GM21825 (cell line): ENCODE data around the gene TMCC1.
"Not testable (repeated sequence)": the region's sequence is repeated elsewhere in the genome, so short reads cannot be mapped to it uniquely, and the experiment has no call there.

Experiments
- ATAC-seq: cut with Tn5 transposase; IDR thresholded peaks from one replicate; pipeline ENCODE4 v1.9.1; 2021; ENCODE audit warnings: mild to moderate bottlenecking, moderate library complexity; ENCODE audit not compliant: unreplicated experiment

Gene TMCC1

GRCh38 chr3:129892857-129893580 lies 492 bp downstream of the TMCC1 start:
- peak; percentile 61 for ATAC-seq

- no peak for ATAC-seq
Observed at GRCh38 chr3:129892486-129892856, 1.0 kb downstream of the TMCC1 start.

GRCh38 chr3:129890891-129891290 lies 2.6 kb downstream of the TMCC1 start:
- no peak for ATAC-seq

GRCh38 chr3:129890125-129890524 lies 3.4 kb downstream of the TMCC1 start:
- no peak for ATAC-seq

- no peak for ATAC-seq
Observed at GRCh38 chr3:129888771-129889170, 4.7 kb downstream of the TMCC1 start.

GRCh38 chr3:129881261-129881660 lies 12.2 kb downstream of the TMCC1 start:
- ATAC-seq, result no peak

GRCh38 chr3:129878355-129878754 lies 15.2 kb downstream of the TMCC1 start:
- ATAC-seq, result no peak

- ATAC-seq, result not testable (repeated sequence)
Observed at GRCh38 chr3:129874479-129874878, 19.0 kb downstream of the TMCC1 start.

- ATAC-seq, result no peak
Observed at GRCh38 chr3:129868912-129869311, 24.6 kb downstream of the TMCC1 start.

GRCh38 chr3:129867506-129868124 lies 25.9 kb downstream of the TMCC1 start:
- no peak for ATAC-seq

- no peak for ATAC-seq
Observed at GRCh38 chr3:129865806-129866205, 27.7 kb downstream of the TMCC1 start.

- no peak for ATAC-seq
Observed at GRCh38 chr3:129864519-129864918, 29.0 kb downstream of the TMCC1 start.

GRCh38 chr3:129859272-129859671 lies 34.2 kb downstream of the TMCC1 start:
- no peak for ATAC-seq

- no peak for ATAC-seq
Observed at GRCh38 chr3:129857899-129858298, 35.6 kb downstream of the TMCC1 start.

GRCh38 chr3:129856790-129857189 lies 36.7 kb downstream of the TMCC1 start:
- not testable (repeated sequence) for ATAC-seq

- ATAC-seq, result no peak
Observed at GRCh38 chr3:129855832-129856419, 37.6 kb downstream of the TMCC1 start.

GRCh38 chr3:129855170-129855831 lies 38.2 kb downstream of the TMCC1 start:
- no peak for ATAC-seq

- ATAC-seq, result no peak
Observed at GRCh38 chr3:129854460-129854859, 39.1 kb downstream of the TMCC1 start.

GRCh38 chr3:129845956-129846355 lies 47.6 kb downstream of the TMCC1 start:
- no peak for ATAC-seq

GRCh38 chr3:129840707-129841360 lies 52.7 kb downstream of the TMCC1 start:
- no peak for ATAC-seq

- ATAC-seq, result no peak
Observed at GRCh38 chr3:129838086-129838485, 55.4 kb downstream of the TMCC1 start.
